GM23338 (cell line): ENCODE results near the gene MAP2K4. TPM values are rescaled to one million over a fixed set of nuclear protein-coding genes. Genes with fewer than 3 reads are reported as not detected.

Experiments
- ATAC-seq: fragments of 200-7000 bp; cut with Tn5 transposase; 3 replicates; pipeline ENCODE4 v1.9.1; 2020
- DNase-seq: peaks from one replicate; pipeline ENCODE4 v3.0.0-alpha.2; 2015; ENCODE audit warnings: low spot score
- H2AFZ ChIP-seq: fragments of 200-600 bp; sonication (generic); 2 replicates; pipeline ENCODE4 v1.8.0; 2016; ENCODE audit warnings: antibody characterized with exemption, mild to moderate bottlenecking, moderate library complexity
- H3F3A ChIP-seq: fragments of 200-600 bp; sonication (generic); replicated peaks from 2 replicates; pipeline ENCODE4 v1.8.0; 2017; ENCODE audit warnings: antibody characterized with exemption, mixed run types, low read depth
- H3K27ac ChIP-seq: fragments of 200-600 bp; sonication (generic); 2 replicates; pipeline ENCODE4 v1.6.1; 2016; ENCODE audit warnings: low read depth
- H3K27me3 ChIP-seq: fragments of 200-600 bp; sonication (generic); 2 replicates; pipeline ENCODE4 v1.8.0; 2016; ENCODE audit warnings: mild to moderate bottlenecking, mixed run types, moderate library complexity; ENCODE audit not compliant: insufficient read depth
- H3K36me3 ChIP-seq: fragments of 200-600 bp; sonication (generic); 2 replicates; pipeline ENCODE4 v1.8.0; 2016; ENCODE audit warnings: mild to moderate bottlenecking; ENCODE audit not compliant: insufficient read depth
- H3K4me1 ChIP-seq: fragments of 200-600 bp; sonication (generic); 2 replicates; pipeline ENCODE4 v1.8.0; 2016; ENCODE audit warnings: mild to moderate bottlenecking, moderate library complexity; ENCODE audit not compliant: insufficient read depth
- H3K4me2 ChIP-seq: fragments of 200-600 bp; sonication (generic); 2 replicates; pipeline ENCODE4 v1.7.1; 2017; ENCODE audit warnings: mixed run types
- H3K4me3 ChIP-seq: fragments of 200-600 bp; sonication (generic); 2 replicates; pipeline ENCODE4 v1.6.1; 2016; ENCODE audit warnings: mixed run types
- H3K79me2 ChIP-seq: fragments of 200-600 bp; sonication (generic); replicated peaks from 2 replicates; pipeline ENCODE4 v1.8.0; 2017; ENCODE audit warnings: mild to moderate bottlenecking; ENCODE audit not compliant: insufficient read depth
- H3K9me2 ChIP-seq: fragments of 200-600 bp; sonication (generic); 2 replicates; pipeline ENCODE4 v1.8.0; 2017; ENCODE audit not compliant: insufficient read depth
- H4K20me1 ChIP-seq: fragments of 200-600 bp; sonication (generic); replicated peaks from 2 replicates; pipeline ENCODE4 v1.8.0; 2017; ENCODE audit warnings: mild to moderate bottlenecking; ENCODE audit not compliant: insufficient read depth
- H3K27ac Mint-ChIP-seq: 2 replicates; pipeline ENCODE4 v1.8.0; 2020; ENCODE audit warnings: inconsistent platforms, mild to moderate bottlenecking, moderate library complexity, mixed read lengths
- H3K27me3 Mint-ChIP-seq: 3 replicates; pipeline ENCODE4 v1.8.0; 2022; ENCODE audit warnings: low read depth, mild to moderate bottlenecking, moderate library complexity, mixed read lengths, inconsistent platforms; ENCODE audit not compliant: insufficient read depth, poor library complexity
- H3K36me3 Mint-ChIP-seq: 3 replicates; pipeline ENCODE4 v1.8.0; 2021; ENCODE audit warnings: low read depth, mild to moderate bottlenecking, inconsistent platforms, moderate library complexity, mixed read lengths
- H3K4me1 Mint-ChIP-seq: 3 replicates; pipeline ENCODE4 v1.8.0; 2020; ENCODE audit warnings: mild to moderate bottlenecking, inconsistent platforms, mixed read lengths
- H3K4me3 Mint-ChIP-seq: 3 replicates; pipeline ENCODE4 v1.8.0; 2021; ENCODE audit warnings: moderate library complexity, mild to moderate bottlenecking, inconsistent platforms, mixed read lengths
- H3K9me3 Mint-ChIP-seq: 3 replicates; pipeline ENCODE4 v1.8.0; 2020; ENCODE audit warnings: moderate library complexity, mild to moderate bottlenecking, inconsistent platforms, mixed read lengths
- REST ChIP-seq: IDR thresholded peaks from one replicate; pipeline ENCODE4 v1.6.1; 2018; ENCODE audit warnings: antibody characterized with exemption; ENCODE audit not compliant: unreplicated experiment
- ZNF462 ChIP-seq: fragments of 250-450 bp; sonication (Bioruptor Pico); IDR thresholded peaks from 2 replicates; pipeline ENCODE4 v1.5.0; 2020; ENCODE audit warnings: mild to moderate bottlenecking, moderate library complexity
- polyA plus RNA-seq: library from polyadenylated mRNA; unstranded; fragments of >200 nt; fragmentation: Nextera tagmentation; extraction: Ambion mirVana; gene quantifications from 2 replicates; pipeline ENCODE4 v1.2.1, GENCODE V29; 2016
- total RNA-seq: library from RNA; depleted of rRNA; stranded (reverse); fragments of >200 nt; shearing (Covaris generic); gene quantifications from 2 replicates; pipeline ENCODE4 v1.2.3, GENCODE V29; 2014

Gene MAP2K4
- total and polyA plus RNA-seq, 2 experiments from 2014 or later, result 25.3 to 36.4 TPM

- TF ChIP-seq ZNF462 (CRISPR knock-in tag), result no peak
These were observed 64.6 kb downstream of the MAP2K4 start (continued) for GRCh38 chr17:12085076-12085949.

- Histone ChIP-seq H2AFZ (no peak overlapping the region), H3K4me1 (no peaks in the 10 kb centered on the region), H3K27me3 (no peaks in the 10 kb centered on the region), H3K4me3 (no peak overlapping the region), H3K27ac (no peak overlapping the region), H3F3A (no peaks in the 10 kb centered on the region), H3K9me2 (no peaks in the 10 kb centered on the region), H3K4me2 (no peak overlapping the region), H3K36me3 (no peaks in the 10 kb centered on the region), H3K79me2 (peaks cover 32% of the 10 kb centered on the region), H4K20me1 (peaks cover 8% of the 10 kb centered on the region; the same call in 1 of the 2 replicates)
- H3K27ac Mint-ChIP-seq, result no peak overlapping the region
- H3K9me3 Mint-ChIP-seq, result 0 out of 3 replicates have a peak, but pooled peaks cover 3% of the 10 kb centered on the region
- peaks cover 16% of the 10 kb centered on the region; the same call in 2 of the 3 replicates for H3K4me1 Mint-ChIP-seq
- peaks cover 8% of the 10 kb centered on the region; the same call in 2 of the 3 replicates for H3K36me3 Mint-ChIP-seq
- H3K27me3 Mint-ChIP-seq, result no peaks in the 10 kb centered on the region
- ATAC-seq, result no peak
- no peak overlapping the region for H3K4me3 Mint-ChIP-seq
- no peak for DNase-seq
- TF ChIP-seq ZNF462 (CRISPR knock-in tag) (no peak), REST (no peak)
These were observed 67.4 kb downstream of the MAP2K4 start for GRCh38 chr17:12088035-12088434.
